HG02678 (cell line): ENCODE measurements around the gene DECR2.
"Not testable (repeated sequence)": the region's sequence is repeated elsewhere in the genome, so short reads cannot be mapped to it uniquely, and the experiment has no call there.

ENCODE experiments used
- ATAC-seq: cut with Tn5 transposase; IDR thresholded peaks from one replicate; pipeline ENCODE4 v1.9.1; 2021; ENCODE audit warnings: mild to moderate bottlenecking, moderate library complexity; ENCODE audit not compliant: unreplicated experiment

Gene DECR2, protein sequence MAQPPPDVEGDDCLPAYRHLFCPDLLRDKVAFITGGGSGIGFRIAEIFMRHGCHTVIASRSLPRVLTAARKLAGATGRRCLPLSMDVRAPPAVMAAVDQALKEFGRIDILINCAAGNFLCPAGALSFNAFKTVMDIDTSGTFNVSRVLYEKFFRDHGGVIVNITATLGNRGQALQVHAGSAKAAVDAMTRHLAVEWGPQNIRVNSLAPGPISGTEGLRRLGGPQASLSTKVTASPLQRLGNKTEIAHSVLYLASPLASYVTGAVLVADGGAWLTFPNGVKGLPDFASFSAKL

DNA sequence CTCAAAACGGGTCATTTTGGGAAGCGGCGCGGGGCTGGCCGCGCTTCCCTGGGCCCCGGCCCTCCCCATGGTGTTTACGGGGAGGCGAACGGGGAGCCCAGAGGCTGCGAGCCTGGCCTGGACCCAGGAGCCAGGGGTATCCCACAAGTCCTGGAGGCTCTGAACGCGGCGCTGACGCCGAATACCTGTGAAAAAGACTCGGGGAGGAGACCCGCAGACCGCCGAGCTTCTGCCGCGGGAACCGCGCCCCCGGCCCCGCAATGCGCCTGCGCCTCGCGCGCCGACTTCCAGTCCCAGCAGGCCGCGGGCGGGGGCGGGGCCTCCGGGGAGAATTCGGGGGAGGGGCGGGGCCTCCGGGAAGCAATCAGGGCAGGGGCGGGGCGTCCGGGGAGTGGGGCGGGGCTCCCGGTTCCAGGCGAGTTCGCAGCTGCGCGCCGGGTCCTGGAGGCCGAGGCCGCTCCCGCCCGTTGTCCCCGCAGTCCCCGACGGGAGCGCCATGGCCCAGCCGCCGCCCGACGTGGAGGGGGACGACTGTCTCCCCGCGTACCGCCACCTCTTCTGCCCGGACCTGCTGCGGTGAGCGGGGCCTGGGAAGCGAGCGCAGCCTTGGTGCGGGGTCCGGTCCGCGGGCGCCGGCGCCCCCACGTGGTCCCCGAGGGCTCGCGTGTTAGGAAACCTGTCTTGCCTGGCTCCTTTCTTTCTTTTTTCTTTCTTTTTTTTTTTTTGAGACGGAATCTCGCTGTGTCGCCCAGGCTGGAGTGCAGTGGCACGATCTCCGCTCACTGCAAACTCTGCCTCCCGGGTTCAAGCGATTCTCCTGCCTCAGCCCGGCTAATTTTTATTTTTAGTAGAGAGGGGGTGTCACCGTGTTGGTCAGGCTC lies at the start of gene DECR2:
Gene DECR2, plus strand, starts transcription at position 418 of the 881 bp plus-strand sequence. Its CDS starts 79 bp downstream, at position 497.
- peak; percentile 63 for ATAC-seq

DNA sequence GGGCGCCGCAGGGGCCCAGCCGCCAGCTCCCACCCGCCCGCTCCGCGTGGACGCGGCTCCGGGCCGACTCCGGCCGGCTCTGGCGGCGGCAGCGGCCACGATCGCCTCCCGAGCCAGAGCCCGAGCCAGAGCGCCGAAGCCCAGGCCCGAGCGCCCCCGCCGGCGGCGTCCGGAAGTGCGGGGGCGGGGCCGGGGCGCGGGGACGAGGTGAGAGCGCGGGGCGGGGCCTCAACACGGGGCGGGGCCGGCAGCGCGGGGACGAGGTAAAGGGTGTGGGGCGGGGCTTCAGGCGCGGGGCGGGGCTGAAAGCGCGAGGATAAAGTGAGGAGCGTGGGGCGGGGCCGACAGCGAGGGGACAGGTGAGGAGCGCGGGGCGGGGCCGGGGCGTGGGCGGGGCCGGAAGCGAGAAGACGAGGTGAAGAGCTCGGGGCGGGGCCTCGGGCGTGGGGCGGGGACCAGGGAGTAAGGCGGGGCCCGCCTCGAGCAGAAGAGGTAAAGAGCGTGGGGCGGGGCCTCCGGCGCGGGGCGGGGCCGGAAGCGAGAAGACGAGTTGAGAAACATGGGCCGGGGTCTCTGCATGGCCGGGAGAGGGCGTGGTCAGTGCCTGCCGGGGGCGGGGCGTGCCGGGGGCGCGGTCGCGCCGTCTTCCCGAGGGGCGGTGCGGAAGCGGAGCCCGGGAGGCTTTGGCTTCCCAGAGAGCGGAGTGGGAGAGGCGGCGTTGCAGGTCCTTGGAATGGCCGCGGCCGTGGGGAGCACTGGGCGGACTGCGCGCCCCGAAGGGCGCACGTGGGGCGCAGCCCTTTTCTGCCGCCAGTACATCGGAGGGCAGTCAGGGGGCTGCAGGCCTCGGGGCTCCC lies 48.9 kb upstream of the DECR2 start, which contains the start of gene AXIN1:
Gene AXIN1, minus strand, starts transcription at position 177 of the 857 bp plus-strand sequence. CDS start 5,698 bp downstream, outside the sequence.
- ATAC-seq = peak; percentile 67

DNA sequence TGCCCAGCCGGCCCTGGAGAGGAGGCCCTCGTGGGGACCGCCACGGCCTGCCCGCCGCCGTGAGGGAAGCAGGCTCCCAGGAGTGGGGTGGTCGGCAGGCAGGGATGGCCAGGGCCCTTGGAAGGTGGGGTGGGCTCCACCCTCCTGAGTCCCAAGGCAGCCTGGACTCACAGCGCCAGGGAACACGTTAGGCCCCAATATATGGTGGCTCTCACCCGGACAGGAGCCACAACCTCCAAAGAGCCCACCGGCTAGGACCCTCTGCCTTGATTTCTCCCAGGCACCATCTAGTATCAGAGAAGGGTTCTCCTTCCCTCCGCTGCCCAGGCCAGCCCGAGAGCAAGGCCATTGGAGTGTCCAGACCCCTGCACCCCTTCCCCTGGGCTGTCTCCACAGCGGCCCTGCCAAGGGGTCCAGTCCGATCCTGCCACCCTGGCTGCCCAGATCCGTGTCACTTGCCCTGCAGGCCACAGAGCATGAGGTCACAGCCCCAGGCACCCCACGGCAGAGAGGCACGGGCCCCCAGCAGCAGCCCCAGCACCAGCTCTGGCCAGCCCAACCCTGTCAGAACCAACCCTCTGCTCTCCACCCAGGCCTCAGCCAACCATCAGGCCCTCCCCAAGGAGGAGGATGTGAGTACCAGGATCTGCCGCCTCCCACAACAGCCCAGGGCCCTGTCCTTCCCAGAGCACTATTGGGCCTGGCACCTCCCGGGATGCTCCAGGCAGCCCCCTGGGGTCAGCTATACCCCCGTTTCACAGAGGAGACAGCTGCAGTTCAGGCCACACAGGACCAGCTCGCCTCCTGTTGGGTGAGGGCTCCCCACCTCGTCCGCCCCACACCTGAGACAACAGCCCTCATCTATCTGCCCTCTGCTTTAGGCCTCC lies 48.0 kb upstream of the DECR2 start:
- ATAC-seq = no peak

DNA sequence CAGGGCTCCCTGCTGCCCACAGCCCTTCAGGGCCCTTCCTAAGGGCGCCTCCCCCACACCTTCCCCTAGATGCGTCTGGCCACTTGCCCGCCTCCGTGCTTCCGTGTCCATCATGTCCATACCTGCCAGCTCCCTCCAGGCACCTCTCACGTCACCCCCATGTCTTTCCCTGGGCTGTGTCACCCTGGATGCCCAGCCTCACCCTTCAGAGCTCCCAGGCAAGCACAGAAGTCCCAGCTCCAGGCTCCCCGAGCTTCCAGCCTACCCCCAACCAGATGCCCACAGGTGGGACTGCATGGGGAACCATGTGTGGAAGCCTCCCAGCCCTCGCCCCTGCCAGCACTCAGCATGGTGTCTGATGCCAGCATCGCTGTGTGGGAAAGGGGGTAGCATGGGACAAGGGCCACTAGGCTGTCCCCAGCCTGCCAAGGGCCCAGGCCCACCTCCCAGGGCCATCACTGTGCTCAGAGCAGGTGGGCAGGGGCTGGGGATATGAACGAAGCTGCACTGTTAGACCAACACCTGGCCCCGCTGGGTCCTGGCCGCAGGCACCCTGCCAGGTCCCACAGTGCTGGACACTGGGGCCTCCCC lies 47.3 kb upstream of the DECR2 start:
- no peak for ATAC-seq

DNA sequence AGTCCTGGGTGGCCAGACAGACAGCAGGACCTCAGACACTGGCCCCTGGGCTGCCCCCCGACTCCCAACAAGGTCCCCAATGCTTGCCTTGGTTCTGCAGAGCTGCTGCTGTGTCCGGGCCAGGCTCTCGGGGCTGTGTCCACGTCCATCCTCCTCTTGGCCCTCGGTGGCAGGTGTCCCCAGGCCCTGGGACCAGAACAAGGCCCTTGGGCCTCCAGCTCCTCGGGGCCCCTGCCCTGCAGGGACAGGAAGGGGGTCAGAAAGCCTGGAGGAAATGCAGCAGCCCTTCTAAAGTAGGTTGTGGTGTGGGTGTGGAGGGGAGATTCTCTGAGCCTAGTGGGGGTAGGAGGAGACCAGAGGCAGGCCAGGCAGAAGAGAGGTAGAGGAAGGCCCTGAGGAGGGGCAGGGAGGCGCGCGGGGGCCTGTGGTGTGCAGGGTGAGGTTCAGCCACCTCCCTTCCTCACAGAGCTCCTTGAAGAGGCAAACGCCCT lies 46.7 kb upstream of the DECR2 start:
- no peak for ATAC-seq

DNA sequence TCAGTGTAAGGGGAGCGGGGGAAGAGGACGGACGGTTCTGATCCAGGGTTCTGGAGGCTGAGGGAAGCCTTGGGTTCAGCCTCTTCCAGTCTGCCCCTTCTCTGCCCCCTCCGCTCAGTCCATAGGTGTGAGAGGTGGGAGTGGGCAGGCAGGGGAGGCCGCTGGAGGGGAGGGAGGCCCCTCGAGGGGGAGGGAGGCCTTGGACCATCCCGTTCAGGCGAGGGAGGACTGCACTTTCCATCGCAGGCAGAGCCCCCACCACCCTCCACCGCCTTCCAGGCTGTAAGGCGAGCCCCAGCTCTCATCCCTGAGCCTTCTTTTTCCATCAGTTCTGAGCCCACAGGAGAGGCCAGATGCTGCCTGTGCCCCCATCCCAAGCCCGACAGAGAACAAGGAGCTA lies 44.9 kb upstream of the DECR2 start:
- ATAC-seq = no peak

DNA sequence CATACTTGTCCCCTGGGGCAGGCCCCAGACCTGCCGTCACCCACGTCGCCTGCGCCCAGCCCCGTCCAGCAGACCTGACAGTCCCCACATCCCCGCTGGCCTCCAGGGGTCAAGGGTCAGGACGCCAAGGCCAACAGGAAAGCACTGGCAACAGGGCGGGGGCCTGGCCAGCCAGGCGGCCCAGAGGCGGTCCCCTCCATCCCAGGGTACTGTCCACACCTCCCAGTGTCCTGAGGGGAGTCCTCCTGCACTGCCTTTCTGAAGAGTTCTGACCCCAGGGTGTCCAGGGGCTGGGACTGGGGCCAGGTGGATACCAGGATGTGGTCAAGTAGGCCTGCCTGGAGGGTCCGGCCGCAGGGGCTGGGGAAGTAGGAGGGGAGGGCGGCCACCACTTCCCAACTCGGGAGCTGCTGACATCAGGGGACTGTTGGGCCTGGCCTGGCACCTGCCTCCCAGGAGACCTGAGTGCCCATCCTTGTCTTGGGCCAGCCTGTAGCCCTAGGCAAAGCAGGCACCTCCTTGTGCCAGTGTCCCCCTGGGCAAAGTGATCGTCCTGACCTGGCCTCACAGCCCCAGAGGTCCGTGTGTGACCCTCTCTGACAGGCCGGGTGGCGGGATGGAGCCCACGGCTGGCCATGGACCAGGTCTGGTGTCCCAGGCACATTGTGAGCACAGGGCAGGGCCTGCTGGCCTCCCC lies 42.5 kb upstream of the DECR2 start:
- ATAC-seq = no peak

DNA sequence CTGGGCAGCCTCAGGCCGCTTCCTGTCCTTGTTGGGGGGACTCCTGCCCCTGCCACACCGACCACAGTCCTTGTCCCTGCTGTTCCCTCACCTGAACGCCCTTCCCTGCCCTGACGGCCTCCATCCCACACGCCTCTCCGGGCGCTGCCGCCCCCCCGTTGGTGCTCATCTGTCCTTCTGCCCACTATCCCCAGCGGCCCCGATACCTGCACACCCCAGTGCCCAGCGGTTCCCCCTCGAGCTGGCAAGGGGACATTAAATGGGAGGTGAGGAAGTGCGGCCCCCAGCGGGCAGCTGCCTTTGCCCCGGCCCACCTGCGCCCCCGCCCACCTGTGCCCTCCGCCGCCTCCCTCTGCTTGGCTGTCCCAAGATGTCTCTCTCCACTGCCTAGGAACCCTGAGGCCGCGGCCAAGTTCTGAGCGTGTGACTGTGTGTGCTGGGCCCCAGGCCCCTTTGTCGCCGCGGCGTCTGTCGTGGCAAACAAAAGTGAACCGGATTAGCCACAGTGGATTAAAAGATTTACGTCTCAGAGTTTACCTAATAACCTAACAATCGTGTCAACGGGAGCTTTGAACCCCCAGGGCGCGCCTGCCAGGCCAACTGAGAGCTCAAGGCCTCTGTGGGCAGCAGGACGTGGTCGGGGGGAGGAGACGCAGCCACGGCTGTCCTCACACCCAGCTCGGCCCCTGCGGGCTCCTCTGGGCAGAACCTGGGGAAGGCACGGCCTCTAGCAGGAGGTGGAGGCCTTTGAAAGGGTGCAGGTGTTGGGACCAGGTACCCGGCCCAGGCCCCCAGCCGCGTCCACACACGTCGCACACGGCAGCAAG lies 41.6 kb upstream of the DECR2 start:
- ATAC-seq = no peak

DNA sequence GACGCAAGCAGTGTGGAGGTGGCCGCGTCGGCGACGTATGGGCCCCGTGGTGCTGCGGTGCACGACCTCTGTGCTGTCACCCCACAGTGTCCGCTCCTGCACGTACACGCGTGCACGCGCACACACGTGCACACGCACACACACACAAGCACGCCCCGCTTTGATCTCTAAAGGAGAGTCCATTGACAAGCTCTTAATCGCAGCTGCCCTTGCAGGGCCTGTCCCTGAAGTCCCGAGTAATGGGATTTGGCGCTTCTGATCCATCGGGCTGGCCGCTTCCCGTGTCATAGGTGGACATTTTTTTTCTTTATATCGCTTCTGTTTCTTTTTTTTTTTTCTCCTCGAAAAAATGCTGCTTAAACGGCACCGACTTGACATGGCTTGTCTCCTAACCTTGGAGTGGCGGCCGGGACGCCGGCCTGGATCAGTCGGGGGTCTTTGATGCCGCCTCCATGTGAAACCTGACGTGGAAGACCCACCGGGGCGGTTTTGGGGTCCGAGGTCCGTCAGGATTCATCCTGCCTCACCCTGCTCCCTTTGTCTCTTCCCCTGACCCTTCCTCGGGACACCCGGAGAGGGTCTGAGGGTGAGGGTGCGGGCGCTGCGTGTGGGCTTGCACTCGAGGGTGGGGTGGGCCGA lies 40.9 kb upstream of the DECR2 start:
- no peak for ATAC-seq

DNA sequence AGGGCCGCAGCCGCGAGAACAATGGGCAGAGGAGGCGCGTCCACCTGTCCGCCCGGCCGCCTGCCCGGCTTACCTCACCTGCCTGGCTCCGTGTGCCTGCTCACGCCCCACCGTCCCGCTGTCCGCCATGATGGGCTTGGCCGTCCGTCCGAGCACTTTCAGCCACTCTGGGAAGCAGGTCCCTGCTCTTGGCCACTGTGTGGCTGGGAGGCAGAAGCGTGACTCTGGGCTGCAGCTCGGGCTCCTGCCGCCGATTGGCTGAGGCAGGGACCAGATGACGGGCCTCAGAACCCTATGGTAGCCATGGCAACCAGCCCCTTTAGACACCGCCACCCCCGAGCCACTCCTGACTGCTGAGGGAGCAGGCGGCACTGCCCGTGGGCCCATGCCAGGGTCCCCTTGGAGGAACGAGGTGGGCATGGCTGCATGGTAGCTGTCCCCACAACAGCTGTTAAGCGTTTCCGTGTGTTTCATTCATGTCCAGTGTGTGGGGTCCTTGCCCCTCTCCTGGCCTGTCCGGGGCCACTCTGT lies 40.3 kb upstream of the DECR2 start:
- no peak for ATAC-seq

DNA sequence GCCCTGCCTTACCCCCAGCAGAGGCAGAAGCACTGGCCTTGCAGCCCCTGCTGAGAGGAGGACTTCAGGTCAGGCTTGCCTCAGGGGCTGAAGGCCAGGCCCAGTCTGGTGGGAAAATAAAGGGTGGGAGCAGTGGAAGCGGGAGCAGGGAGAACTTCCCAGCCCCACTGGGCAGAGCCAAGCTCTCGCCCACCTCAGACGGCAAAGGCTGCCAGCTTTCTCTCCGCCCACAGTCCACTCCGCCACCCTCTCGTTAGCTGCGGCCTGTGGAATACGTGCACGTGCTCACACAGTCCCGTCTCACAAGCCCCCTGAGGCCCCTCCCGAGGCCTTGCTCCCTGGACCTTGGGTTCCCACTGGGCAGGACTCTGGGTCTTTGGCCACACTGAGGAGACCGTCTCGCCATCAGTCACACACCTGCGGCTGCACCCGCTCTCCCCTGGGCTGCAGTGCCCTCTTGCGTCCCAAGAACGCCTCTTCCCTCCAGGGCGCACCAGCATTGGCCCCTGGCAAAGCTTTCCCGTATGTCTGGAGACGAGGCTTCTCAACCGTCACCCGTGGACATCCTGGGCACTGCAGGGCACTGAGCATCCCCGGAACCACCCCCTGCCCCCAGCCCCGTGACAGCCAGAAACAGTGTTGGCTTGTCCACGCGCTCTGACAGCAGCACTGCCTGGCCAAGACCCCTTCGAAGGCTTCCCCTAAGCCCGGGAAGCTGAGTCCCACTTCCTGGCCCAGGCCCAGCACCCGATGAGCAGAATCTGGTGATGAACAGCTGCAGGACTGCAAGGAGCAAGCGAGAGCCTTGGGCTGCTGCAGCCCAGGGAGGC lies 39.6 kb upstream of the DECR2 start:
- ATAC-seq = peak; percentile 66

DNA sequence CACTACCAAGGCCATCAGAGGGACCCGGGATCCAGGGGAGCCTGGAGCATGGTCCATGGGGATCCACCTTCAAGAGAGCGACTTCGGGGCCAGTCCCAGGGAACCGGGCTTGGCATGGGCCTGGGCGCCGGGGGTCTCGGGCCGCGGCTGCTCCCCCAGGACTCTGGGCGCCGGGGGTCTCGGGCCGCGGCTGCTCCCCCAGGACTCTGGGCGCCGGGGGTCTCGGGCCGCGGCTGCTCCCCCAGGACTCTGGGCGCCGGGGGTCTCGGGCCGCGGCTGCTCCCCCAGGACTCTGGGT lies 39.0 kb upstream of the DECR2 start:
- not testable (repeated sequence) for ATAC-seq

DNA sequence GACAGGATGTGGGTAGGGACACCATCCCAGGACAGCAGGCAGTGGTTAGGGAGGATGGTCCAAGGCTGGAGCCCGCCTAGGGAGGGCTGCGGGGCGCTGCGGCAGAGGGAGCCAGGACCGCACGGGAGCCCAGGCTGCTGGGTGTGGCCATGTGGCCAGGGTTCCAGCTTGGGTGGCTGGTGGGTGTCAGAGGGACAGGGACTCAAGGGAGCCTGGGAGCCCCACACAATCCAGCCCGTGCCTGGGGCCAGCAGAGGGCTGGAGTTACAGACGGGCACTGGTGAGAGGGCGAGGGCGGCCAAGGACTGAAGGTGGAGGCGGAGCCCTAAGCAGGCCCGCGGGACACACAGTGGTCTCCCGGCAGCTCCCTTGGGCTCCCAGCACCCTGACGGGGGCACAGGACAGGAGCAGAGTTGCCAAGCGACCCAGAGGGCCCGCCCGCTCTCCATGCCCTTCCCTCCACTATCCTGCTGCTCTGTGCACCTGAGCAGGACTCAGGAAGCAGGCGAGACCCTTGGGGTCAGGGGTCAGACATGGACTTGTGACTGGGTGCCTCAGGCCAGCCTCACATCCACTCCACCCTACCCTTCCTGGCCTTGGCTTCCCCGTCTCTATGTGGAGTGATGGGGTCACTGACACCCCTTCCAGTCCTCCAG lies 38.4 kb upstream of the DECR2 start:
- no peak for ATAC-seq

DNA sequence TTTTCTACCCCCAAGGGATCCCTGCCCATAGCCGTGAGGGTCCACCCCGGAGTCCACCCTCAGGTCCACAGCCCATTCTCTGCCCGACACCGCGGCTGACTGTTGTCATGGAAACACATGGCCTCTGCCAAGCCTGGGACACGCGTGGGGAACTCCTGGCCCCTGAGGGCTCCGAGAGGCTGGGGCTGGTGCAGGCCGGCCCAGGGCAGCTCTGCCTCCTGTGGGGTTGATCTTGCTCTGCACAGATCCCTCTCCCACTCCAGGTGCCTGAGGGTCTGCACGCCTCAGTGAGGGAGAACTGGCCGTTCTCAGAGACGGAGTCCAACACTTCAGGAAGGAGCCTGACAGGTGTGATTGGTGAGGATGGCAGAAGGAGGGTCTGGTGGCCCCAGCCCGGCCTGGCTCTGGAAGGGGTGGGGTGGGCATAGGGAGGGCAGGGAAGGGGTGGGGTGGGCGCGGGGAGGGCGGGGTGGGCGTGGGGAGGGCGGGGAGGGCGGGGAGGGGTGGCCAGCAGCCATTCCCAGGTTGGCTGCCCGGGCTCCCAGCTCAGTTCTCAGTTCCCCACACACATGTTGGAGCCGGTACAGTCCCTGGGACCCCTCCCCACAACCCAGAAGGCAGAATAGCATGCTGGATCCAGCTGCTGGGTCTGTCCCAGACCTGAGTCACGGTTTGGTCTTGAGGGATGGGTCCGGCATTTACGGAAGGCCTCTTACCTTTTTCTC lies 37.8 kb upstream of the DECR2 start:
- no peak for ATAC-seq
